HS-5 (cell line): Measurements from ENCODE around the gene CNTNAP2.

Experiments
- DNase-seq: peaks from one replicate; pipeline ENCODE4 v3.0.0-alpha.2; 2012; ENCODE audit warnings: low read depth

The CNTNAP2 gene

GRCh38 chr7:146296028-146296427 lies 179.4 kb downstream of the CNTNAP2 start:
- DNase-seq: no peak

- no peak for DNase-seq
Observed at GRCh38 chr7:146314962-146315361, 198.4 kb downstream of the CNTNAP2 start.

- DNase-seq: no peak
Observed at GRCh38 chr7:146319629-146320028, 203.0 kb downstream of the CNTNAP2 start.

- DNase-seq: no peak
Observed at GRCh38 chr7:146321301-146321700, 204.7 kb downstream of the CNTNAP2 start.

GRCh38 chr7:146331369-146331768 lies 214.8 kb downstream of the CNTNAP2 start:
- DNase-seq: no peak

GRCh38 chr7:146345251-146345650 lies 228.7 kb downstream of the CNTNAP2 start:
- DNase-seq: no peak

GRCh38 chr7:146346096-146346495 lies 229.5 kb downstream of the CNTNAP2 start:
- no peak for DNase-seq

- DNase-seq: no peak
Observed at GRCh38 chr7:146355216-146355615, 238.6 kb downstream of the CNTNAP2 start.

- DNase-seq: no peak
Observed at GRCh38 chr7:146359176-146359575, 242.6 kb downstream of the CNTNAP2 start.

- no peak for DNase-seq
Observed at GRCh38 chr7:146366938-146367337, 250.3 kb downstream of the CNTNAP2 start.

- no peak for DNase-seq
Observed at GRCh38 chr7:146370171-146370570, 253.6 kb downstream of the CNTNAP2 start.

- no peak for DNase-seq
Observed at GRCh38 chr7:146375170-146375569, 258.6 kb downstream of the CNTNAP2 start.

- DNase-seq: no peak
Observed at GRCh38 chr7:146378196-146378595, 261.6 kb downstream of the CNTNAP2 start.

GRCh38 chr7:146387140-146387539 lies 270.5 kb downstream of the CNTNAP2 start:
- DNase-seq: no peak

GRCh38 chr7:146388928-146389327 lies 272.3 kb downstream of the CNTNAP2 start:
- DNase-seq: no peak

- DNase-seq: no peak
Observed at GRCh38 chr7:146393346-146393745, 276.7 kb downstream of the CNTNAP2 start.

- no peak for DNase-seq
Observed at GRCh38 chr7:146397141-146397540, 280.5 kb downstream of the CNTNAP2 start.

- no peak for DNase-seq
Observed at GRCh38 chr7:146401939-146402338, 285.3 kb downstream of the CNTNAP2 start.

- no peak for DNase-seq
Observed at GRCh38 chr7:146405737-146406136, 289.1 kb downstream of the CNTNAP2 start.

- DNase-seq: no peak
Observed at GRCh38 chr7:146411975-146412374, 295.4 kb downstream of the CNTNAP2 start.

GRCh38 chr7:146412781-146413180 lies 296.2 kb downstream of the CNTNAP2 start:
- no peak for DNase-seq

GRCh38 chr7:146414373-146414772 lies 297.8 kb downstream of the CNTNAP2 start:
- no peak for DNase-seq

- DNase-seq: no peak
Observed at GRCh38 chr7:146414937-146415336, 298.3 kb downstream of the CNTNAP2 start.

- DNase-seq: no peak
Observed at GRCh38 chr7:146417176-146417575, 300.6 kb downstream of the CNTNAP2 start.

- DNase-seq: no peak
Observed at GRCh38 chr7:146423446-146423845, 306.8 kb downstream of the CNTNAP2 start.
